ENCODE results near the gene ANKRD39.

ANKRD39 gene

DNA sequence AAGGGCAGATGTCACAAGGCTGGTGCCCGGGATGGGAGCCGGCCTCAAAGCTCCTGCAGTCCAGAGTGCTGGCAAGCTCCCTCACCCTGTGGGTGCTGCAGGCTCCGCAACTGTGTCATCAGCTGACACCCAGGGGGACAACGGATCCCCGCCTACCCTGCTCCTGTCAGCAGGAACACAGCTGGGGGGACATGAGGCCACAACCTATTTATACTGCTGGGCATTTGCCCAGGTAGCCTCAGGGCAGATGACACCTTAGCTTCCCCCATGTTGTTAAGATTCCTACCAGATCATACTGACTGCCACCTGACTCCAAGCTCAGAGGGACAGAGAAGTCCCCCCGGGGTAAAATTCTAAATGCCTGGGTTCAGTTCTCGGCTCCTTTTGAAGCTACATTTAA is 15.2 kb downstream of the ANKRD39 start:
- no peak for DNase-seq (ENCODE audit: insufficient read length, low spot score)
- FAIRE-seq, result no peak
- TF ChIP-seq TAF1 (IDR thresholded peaks at IDR 0.05; ENCODE audit: low read depth, low read length) (no peak), POLR2AphosphoS5 (IDR thresholded peaks at IDR 0.05; ENCODE audit: low read depth, low read length) (no peak), POLR2A (IDR thresholded peaks at IDR 0.05; ENCODE audit: low read depth, low read length) (no peak), POU2F2 (IDR thresholded peaks at IDR 0.05; ENCODE audit: low read depth, low read length) (no peak), SPI1 (IDR thresholded peaks at IDR 0.05; ENCODE audit: low read depth, low read length) (no peak), PAX5 (IDR thresholded peaks at IDR 0.05; ENCODE audit: insufficient read depth, low read length, severe bottlenecking) (no peak)

DNA sequence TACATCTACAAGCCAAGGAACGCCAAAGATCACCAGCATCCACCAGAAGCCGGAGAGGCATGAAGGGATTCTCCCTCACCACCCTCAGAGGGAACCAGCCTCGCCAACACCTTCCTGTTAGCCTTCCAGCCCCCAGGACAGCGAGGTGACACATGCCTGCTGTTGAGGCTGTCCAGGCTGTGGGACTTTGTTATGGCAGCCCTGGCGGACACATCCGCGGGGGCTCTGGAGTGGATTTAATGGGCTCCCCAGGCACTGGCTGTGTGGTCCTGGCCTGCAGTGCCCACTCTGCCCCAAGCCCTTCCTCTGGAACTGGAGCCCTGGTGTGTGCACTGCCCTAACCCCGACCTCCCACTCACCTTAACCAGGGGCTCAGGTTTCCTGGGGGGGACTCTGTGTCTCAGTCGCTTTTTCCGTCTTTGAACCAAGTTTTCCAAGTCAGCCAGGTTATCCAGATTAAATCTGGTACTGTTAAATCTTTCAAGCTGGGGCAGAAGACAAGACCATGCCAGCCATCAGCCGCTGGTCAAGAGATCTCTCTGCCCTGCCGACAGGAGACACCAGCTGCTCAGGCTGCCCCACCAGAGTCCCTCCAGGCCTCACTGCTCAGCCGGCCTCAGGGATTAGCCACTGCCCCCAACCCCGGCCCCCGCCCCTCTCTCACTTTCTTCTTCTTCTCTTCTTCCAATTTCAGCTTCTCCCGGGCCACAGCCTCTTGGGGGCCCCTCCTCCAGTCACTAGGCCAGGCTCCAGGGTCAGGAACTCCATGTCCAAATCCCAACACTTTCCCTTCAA is 15.9 kb downstream of the ANKRD39 start:
- DNase-seq (ENCODE audit: insufficient read length, low spot score), result no peak
- FAIRE-seq, result no peak
- TF ChIP-seq POU2F2 (IDR thresholded peaks at IDR 0.05; ENCODE audit: low read depth, low read length), result no peak
- no peak for TF ChIP-seq POLR2AphosphoS5 (IDR thresholded peaks at IDR 0.05; ENCODE audit: low read depth, low read length)
- TF ChIP-seq PAX5 (IDR thresholded peaks at IDR 0.05; ENCODE audit: insufficient read depth, low read length, severe bottlenecking), result no peak
- no peak for TF ChIP-seq POLR2A (IDR thresholded peaks at IDR 0.05; ENCODE audit: low read depth, low read length)
- no peak for TF ChIP-seq SPI1 (IDR thresholded peaks at IDR 0.05; ENCODE audit: low read depth, low read length)
- no peak for TF ChIP-seq TAF1 (IDR thresholded peaks at IDR 0.05; ENCODE audit: low read depth, low read length)

DNA sequence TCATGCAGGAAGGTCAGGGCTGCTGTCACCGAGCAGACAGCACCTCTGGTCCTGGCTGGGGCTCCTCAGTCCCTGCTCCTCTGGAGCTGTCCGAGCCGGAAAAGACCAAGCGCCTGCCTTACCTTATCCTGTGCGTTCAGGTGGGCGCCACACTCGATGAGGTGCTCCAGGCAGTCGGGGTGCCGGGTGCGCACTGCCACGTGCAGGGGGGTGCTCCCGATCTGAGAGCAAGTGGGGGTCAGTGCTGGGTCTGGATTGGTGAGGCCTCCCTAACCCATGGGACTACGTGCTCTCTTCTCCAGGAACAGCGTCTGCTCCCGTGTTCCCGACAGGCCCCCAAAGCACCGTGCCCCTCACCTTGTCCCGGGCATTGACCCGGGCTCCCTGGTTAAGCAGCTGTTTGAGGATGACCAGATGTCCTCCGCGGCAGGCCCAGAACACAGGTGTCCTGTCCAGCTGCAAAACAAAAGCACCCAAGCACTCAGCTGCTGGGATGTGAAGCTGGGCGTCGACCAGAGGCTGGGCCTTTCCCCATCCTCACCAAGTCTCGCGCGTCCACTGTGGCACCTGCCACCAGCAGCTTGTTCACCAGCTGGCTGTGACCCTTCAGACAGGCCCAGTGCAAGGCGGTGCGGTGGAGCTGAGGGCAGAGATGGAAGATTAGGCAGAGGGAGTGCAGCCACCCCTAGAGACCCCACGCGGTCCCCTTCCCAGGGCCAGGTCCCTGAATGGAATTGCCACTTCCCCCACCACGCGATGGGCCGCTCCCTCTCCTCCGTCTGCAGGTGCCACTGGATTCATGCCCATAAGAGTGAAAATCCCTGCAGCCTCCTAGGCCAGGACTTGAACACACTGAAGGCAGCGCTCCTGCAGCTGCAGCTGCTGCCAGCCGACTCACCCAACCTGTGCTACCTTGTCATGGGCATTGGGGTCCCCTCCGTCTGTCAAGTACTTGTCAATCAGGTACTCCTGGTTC is 17.7 kb downstream of the ANKRD39 start:
- TF ChIP-seq POU2F2 (IDR thresholded peaks at IDR 0.05; ENCODE audit: low read depth, low read length) (no peak), PAX5 (IDR thresholded peaks at IDR 0.05; ENCODE audit: insufficient read depth, low read length, severe bottlenecking) (no peak), POLR2A (IDR thresholded peaks at IDR 0.05; ENCODE audit: low read depth, low read length) (no peak), POLR2AphosphoS5 (IDR thresholded peaks at IDR 0.05; ENCODE audit: low read depth, low read length) (no peak), TAF1 (IDR thresholded peaks at IDR 0.05; ENCODE audit: low read depth, low read length) (no peak), SPI1 (IDR thresholded peaks at IDR 0.05; ENCODE audit: low read depth, low read length) (no peak)
- FAIRE-seq (no peak), DNase-seq (ENCODE audit: insufficient read length, low spot score) (no peak)

DNA sequence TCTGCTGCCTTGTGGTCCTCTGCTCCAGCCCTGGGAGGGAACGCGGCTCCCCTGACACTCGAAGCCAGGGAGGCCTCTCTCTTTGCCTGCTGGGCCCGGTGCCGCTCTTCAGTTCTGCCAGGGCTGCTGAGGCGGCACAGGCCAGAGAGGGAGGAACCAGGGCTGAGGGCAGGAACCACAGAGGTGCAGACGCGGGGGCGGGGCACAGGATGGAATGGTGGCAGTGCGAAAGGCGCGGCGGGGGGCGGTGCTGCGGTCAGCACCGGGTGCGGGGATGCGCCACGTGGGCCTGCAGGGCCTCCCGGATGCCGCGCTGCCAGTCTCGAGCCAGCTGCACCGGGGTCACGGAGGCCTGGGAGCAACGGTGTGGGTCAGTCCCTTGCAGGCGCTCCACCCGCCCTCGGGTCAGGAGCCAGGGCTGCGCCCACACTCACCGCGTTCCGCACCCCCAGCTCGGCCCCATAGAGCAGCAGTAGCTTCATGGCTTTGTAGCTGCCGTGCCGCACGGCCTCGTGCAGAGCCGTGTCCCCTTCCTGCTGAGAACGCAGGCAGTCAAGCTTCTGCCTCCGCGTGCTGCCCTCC is 18.4 kb downstream of the ANKRD39 start:
- FAIRE-seq, result peak; percentile 84
- TF ChIP-seq POLR2A (IDR thresholded peaks at IDR 0.05; ENCODE audit: low read depth, low read length) (no peak; the same call in 1 of the 2 replicates), POLR2AphosphoS5 (IDR thresholded peaks at IDR 0.05; ENCODE audit: low read depth, low read length) (no peak), PAX5 (IDR thresholded peaks at IDR 0.05; ENCODE audit: insufficient read depth, low read length, severe bottlenecking) (no peak), POU2F2 (IDR thresholded peaks at IDR 0.05; ENCODE audit: low read depth, low read length) (no peak), SPI1 (IDR thresholded peaks at IDR 0.05; ENCODE audit: low read depth, low read length) (no peak), TAF1 (IDR thresholded peaks at IDR 0.05; ENCODE audit: low read depth, low read length) (no peak)
- DNase-seq (ENCODE audit: insufficient read length, low spot score), result peak; percentile 46

DNA sequence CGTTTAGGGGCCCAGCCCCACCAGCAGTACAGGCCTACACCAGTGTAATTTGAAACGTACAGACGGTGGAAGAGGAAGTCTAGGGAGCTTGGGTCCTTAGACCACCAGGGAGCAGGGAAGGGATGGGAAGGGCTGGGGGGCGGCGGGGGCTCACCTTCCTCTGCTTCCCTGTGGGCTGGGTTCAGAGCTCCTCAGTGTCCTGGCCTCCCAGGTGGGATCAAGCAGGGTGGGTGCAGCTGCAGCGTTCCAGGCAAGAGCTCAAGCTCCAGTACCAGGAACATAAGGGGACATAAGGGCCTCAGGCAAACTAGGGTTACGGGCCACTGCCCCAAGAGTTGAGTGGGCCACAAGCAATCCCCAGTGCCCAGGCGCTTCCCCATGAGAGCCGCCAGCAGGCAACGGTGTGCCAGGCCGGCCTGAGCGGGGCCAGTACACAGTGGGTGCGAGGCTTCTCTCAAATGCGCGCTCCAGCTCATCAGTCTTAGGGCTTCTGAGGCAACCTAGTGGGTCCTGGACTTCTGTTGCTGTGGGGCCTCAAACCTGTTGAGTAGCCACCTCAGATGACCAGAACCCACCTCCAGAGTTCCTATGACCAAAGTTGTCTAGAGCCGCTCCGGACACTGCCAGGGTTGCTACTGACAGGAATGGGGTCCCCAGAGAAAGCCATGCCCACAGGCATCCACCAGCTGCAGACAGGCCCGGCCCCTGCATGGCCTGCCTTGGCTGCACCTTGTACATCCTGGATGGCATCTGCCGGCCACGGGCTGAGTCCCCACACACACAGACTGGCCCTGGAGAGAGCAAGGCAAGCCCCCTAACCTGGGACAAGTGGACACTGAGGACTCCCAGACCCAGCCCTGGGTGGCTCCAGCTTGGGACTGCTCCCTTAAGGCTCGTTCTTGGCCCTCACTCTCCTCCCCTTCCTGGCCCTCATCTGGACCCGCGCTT is 19.2 kb downstream of the ANKRD39 start:
- TF ChIP-seq POLR2A (IDR thresholded peaks at IDR 0.05; ENCODE audit: low read depth, low read length) (no peak), TAF1 (IDR thresholded peaks at IDR 0.05; ENCODE audit: low read depth, low read length) (no peak), POU2F2 (IDR thresholded peaks at IDR 0.05; ENCODE audit: low read depth, low read length) (no peak), SPI1 (IDR thresholded peaks at IDR 0.05; ENCODE audit: low read depth, low read length) (no peak), PAX5 (IDR thresholded peaks at IDR 0.05; ENCODE audit: insufficient read depth, low read length, severe bottlenecking) (no peak), POLR2AphosphoS5 (IDR thresholded peaks at IDR 0.05; ENCODE audit: low read depth, low read length) (no peak)
- FAIRE-seq (no peak), DNase-seq (ENCODE audit: insufficient read length, low spot score) (no peak)

DNA sequence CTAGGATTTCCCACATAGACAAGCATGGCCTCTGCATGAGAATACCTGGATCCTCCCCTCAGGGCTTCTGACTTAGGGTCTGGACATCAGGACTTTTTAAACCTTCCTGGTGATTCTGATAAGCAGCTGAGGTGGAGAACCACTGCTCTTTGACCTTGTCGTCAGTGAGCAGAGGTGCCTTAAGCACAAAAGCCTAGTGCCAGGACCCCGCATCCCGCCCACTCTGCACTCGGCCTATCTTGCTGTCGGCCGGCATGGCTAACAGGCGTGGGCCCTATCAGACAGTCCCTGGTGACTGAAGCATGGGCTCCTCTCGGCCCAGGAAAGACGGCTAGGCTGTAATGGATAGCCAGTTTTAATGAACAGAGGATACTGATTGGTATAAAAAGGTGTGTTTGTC is 20.2 kb downstream of the ANKRD39 start:
- FAIRE-seq (no peak), DNase-seq (ENCODE audit: insufficient read length, low spot score) (no peak)
- TF ChIP-seq SPI1 (IDR thresholded peaks at IDR 0.05; ENCODE audit: low read depth, low read length) (no peak), POU2F2 (IDR thresholded peaks at IDR 0.05; ENCODE audit: low read depth, low read length) (no peak), PAX5 (IDR thresholded peaks at IDR 0.05; ENCODE audit: insufficient read depth, low read length, severe bottlenecking) (no peak), POLR2AphosphoS5 (IDR thresholded peaks at IDR 0.05; ENCODE audit: low read depth, low read length) (no peak), POLR2A (IDR thresholded peaks at IDR 0.05; ENCODE audit: low read depth, low read length) (no peak), TAF1 (IDR thresholded peaks at IDR 0.05; ENCODE audit: low read depth, low read length) (no peak)

DNA sequence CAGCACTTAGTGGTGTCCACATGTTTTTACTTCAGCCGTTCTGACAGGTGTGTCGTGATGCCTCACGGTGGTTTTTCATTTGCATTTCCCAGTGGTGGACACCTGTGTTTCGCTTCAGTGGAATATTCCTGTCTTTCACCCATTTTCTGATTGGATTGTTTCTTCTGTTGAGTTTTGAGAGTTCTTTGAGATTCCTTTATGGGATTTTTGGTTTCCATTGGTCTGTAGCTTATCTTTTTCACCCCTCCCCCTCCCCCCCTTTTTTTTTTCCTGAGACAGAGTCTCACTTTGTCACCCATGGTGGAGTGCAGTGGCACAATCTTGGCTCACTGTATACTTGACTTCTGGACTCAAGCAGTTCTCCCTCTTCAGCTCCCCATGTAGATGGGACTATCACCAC is 22.0 kb downstream of the ANKRD39 start:
- no peak for TF ChIP-seq POU2F2 (IDR thresholded peaks at IDR 0.05; ENCODE audit: low read depth, low read length)
- no peak for TF ChIP-seq POLR2AphosphoS5 (IDR thresholded peaks at IDR 0.05; ENCODE audit: low read depth, low read length)
- no peak for TF ChIP-seq SPI1 (IDR thresholded peaks at IDR 0.05; ENCODE audit: low read depth, low read length)
- no peak for TF ChIP-seq POLR2A (IDR thresholded peaks at IDR 0.05; ENCODE audit: low read depth, low read length)
- no peak for TF ChIP-seq TAF1 (IDR thresholded peaks at IDR 0.05; ENCODE audit: low read depth, low read length)
- no peak for TF ChIP-seq PAX5 (IDR thresholded peaks at IDR 0.05; ENCODE audit: insufficient read depth, low read length, severe bottlenecking)
- no peak for FAIRE-seq
- no peak for DNase-seq (ENCODE audit: insufficient read length, low spot score)

Data from GM12891 (cell line).